HepG2 (cell line): ENCODE data around the gene SRPRA. TPM values are rescaled to one million over a fixed set of nuclear protein-coding genes. Genes with fewer than 3 reads are reported as not detected.

Source experiments
- ARID2 ChIP-seq: sonication (generic); formaldehyde crosslinking; IDR thresholded peaks from 2 replicates; pipeline ENCODE4 v1.8.1; 2022; ENCODE audit warnings: mild to moderate bottlenecking, missing genetic modification reagents, borderline replicate concordance
- KAT8 ChIP-seq: IDR thresholded peaks from 2 replicates; pipeline ENCODE4 v1.6.1; 2016; ENCODE audit warnings: missing genetic modification reagents, missing compliant biosample characterization
- KLF16 ChIP-seq, 2 experiments: sonication (generic) in 1 of 2; formaldehyde crosslinking in 1 of 2; IDR thresholded peaks; 2 replicates each; pipeline versions ENCODE4 v1.6.1 to v1.8.0; 2016 to 2023; ENCODE audit warnings: missing genetic modification reagents in 2 of 2, missing compliant biosample characterization in 1 of 2
- NR0B2 ChIP-seq: sonication (generic); formaldehyde crosslinking; IDR thresholded peaks from 2 replicates; pipeline ENCODE4 v1.4.0; 2020; ENCODE audit warnings: mild to moderate bottlenecking, missing genetic modification reagents
- RBM39 ChIP-seq: fragments of 200-400 bp; formaldehyde crosslinking; IDR thresholded peaks from one replicate; pipeline ENCODE4 v1.6.1; 2018; ENCODE audit warnings: antibody characterized with exemption, mild to moderate bottlenecking, low read depth, low read length; ENCODE audit not compliant: poor library complexity, severe bottlenecking
- SP2 ChIP-seq: sonication (generic); formaldehyde crosslinking; IDR thresholded peaks from 2 replicates; pipeline ENCODE4 v1.5.1; 2020; ENCODE audit warnings: mild to moderate bottlenecking, missing genetic modification reagents
- ZBTB26 ChIP-seq: IDR thresholded peaks from 2 replicates; pipeline ENCODE4 v1.6.1; 2016; ENCODE audit warnings: missing compliant biosample characterization, missing genetic modification reagents, borderline replicate concordance
- ZFP62 ChIP-seq: sonication (generic); formaldehyde crosslinking; IDR thresholded peaks from 2 replicates; pipeline ENCODE4 v1.4.0; 2020; ENCODE audit warnings: missing genetic modification reagents
- ZNF407 ChIP-seq: sonication (generic); formaldehyde crosslinking; IDR thresholded peaks from one replicate; pipeline ENCODE4 v1.5.1; 2020; ENCODE audit warnings: mild to moderate bottlenecking, missing genetic modification reagents; ENCODE audit errors: not compliant biosample characterization
- ZNF724P ChIP-seq: sonication (generic); formaldehyde crosslinking; IDR thresholded peaks from 2 replicates; pipeline ENCODE4 v1.8.0; 2022; ENCODE audit warnings: missing genetic modification reagents, borderline replicate concordance
- polyA plus RNA-seq, 8 experiments: library from polyadenylated mRNA; depleted of rRNA in 3 of 8; stranded (reverse) in 7 of 8; unstranded in 1 of 8; fragments of >200 nt; fragmentation: Illumina TruSeq in 4 of 8; extraction: Trizol in 4 of 8; gene quantifications; 2 replicates each; pipeline versions ENCODE4 v1.2.1 to v1.2.3, GENCODE V29; 2011 to 2016; ENCODE audit warnings: low read depth in 4 of 8, missing spikeins in 1 of 8, mixed read lengths in 1 of 8; ENCODE audit not compliant: insufficient read depth in 1 of 8
- total RNA-seq, 5 experiments: library from RNA; depleted of rRNA; stranded (reverse); fragments of >200 nt; fragmentation: Illumina TruSeq; extraction: Trizol; gene quantifications; 2 replicates each; pipeline ENCODE4 v1.2.3, GENCODE V29; 2016; ENCODE audit warnings: low read depth in 1 of 5
- TF ChIP-seq, protein P1 (sequence below): sonication (generic); IDR thresholded peaks from 2 replicates; pipeline ENCODE4 v1.6.1; 2016; ENCODE audit warnings: low read depth, borderline replicate concordance

Gene SRPRA
- total and polyA plus RNA-seq, 2 of the 13 experiments (the other 11 are each of a cell fraction or from before 2014, with no cell fraction given), result 27.7 to 64.6 TPM

DNA sequence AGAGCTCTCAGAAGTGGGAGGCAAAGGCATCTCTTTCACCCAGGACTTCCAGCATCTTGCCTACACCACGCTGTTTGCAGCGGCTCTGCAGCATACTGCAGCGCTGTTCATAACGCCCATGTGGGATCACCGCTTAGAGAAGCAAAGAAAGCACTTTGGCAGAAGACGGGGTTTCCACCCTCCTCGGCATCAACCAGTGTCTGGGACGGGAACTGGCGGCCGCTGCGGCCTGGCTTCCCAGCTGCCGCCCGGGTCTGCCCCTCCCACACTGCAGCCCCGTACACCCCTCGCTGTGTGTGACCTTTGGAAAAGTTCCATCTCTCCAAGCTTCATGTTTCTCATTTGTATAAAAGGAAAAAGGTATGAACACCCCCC, 13.7 kb upstream of the SRPRA start (continued):
- TF ChIP-seq RBM39 (peak; percentile 71), KLF16 (CRISPR knock-in tag; IDR thresholded peaks at IDR 0.05) (peak in 1 of 2 experiments; percentile 67; a peak in 1 of 4 replicates), ZNF724P (CRISPR knock-in tag) (peak; percentile 18; the same call in 1 of the 2 replicates), ZNF407 (CRISPR knock-in tag) (peak; percentile 7), ZFP62 (CRISPR knock-in tag) (no peak), SP2 (CRISPR knock-in tag) (0 out of 2 replicates have a peak, but pooled peaks have one; percentile 22), KAT8 (CRISPR knock-in tag) (peak; percentile 16; the same call in 1 of the 2 replicates), NR0B2 (CRISPR knock-in tag) (no peak), ZBTB26 (CRISPR knock-in tag) (no peak), ARID2 (CRISPR knock-in tag) (peak; percentile 8; the same call in 1 of the 2 replicates)
- TF ChIP-seq, protein P1, sequence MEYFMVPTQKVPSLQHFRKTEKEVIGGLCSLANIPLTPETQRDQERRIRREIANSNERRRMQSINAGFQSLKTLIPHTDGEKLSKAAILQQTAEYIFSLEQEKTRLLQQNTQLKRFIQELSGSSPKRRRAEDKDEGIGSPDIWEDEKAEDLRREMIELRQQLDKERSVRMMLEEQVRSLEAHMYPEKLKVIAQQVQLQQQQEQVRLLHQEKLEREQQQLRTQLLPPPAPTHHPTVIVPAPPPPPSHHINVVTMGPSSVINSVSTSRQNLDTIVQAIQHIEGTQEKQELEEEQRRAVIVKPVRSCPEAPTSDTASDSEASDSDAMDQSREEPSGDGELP, result peak; percentile 29; the same call in 1 of the 2 replicates
